Measurements from ENCODE around the gene MCOLN2. TPM values are rescaled to one million over a fixed set of nuclear protein-coding genes. Genes with fewer than 3 reads are reported as not detected.

MCOLN2 gene
- total RNA-seq, 2 donors from 2014 or later: 37.3 to 37.4 TPM

DNA sequence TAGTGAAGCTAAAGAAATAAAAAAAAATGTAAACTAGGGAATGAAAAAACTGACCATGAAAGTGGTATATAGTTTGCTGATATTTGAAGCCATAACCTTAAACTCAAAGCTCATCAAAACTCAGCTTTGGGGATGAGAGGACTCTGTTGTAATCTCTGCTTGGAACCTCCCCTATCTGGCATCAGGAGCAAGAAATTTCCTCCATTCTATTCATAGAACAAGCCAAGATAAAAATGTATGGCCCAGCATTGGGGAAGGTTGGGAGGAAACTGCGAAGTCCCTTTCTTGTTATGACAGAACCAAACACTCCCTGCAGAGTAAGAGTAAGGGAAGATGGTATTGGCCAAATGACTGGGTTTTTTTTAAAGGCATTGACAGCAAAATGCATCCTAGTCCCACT is 35.6 kb downstream of the MCOLN2 start:
- peaks cover 12 to 29% of the 10 kb centered on the region in 2 donors for H3K36me3 Mint-ChIP-seq
- ATAC-seq: no peak
- H3K27ac Mint-ChIP-seq: no peak overlapping the region
- no peaks in the 10 kb centered on the region for H3K9me3 Mint-ChIP-seq
- no peak for DNase-seq (ENCODE audit: low spot score in 2 of 2)

DNA sequence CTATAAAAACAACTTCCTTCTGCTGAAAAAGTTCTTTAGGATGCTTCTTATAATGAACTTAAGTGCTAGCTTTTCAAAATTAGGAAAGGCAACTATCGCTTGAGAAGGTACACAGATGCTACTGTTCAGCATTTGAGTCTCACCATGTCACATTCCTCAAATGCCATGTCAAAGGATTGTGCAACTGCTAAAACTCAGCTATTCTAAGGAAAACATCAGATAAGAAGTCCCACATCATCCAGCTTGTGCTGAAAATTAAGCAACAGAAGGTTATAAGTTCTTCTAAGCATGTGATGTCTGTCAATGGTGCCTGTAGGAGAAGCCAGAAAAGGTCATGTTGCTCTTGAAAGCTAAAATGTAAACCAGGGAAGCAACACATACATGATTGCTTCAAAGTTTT is 36.5 kb downstream of the MCOLN2 start:
- H3K27ac Mint-ChIP-seq: no peak overlapping the region
- no peak for ATAC-seq
- no peaks in the 10 kb centered on the region for H3K9me3 Mint-ChIP-seq
- peaks cover 12 to 34% of the 10 kb centered on the region in 2 donors for H3K36me3 Mint-ChIP-seq
- no peak for DNase-seq (ENCODE audit: low spot score in 2 of 2)

DNA sequence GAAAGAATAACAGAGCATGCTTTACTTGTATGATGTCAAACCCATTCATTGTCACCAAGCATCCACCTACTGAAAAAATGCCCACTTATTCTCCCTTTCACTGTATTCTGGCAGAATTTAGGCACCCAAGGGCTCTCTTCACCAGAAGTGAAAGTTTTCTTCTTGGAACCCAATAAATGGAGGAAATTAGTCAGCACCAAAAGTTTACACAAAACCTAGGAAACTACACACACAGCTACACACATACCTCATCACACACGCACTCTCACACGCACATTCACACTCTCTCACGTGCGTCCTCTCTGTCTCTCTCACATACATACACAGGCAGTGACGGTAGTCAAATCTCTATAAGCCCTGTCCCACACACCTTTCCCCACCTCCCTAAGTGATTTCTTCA is 37.6 kb downstream of the MCOLN2 start:
- H3K9me3 Mint-ChIP-seq: no peaks in the 10 kb centered on the region
- DNase-seq (ENCODE audit: low spot score in 2 of 2) (peak in 1 of 2 donors; percentile 45), ATAC-seq (peak; percentile 98)
- peak overlapping the region in 1 of 2 donors; percentile 18 for H3K27ac Mint-ChIP-seq
- H3K36me3 Mint-ChIP-seq: peaks cover 12 to 45% of the 10 kb centered on the region in 2 donors

DNA sequence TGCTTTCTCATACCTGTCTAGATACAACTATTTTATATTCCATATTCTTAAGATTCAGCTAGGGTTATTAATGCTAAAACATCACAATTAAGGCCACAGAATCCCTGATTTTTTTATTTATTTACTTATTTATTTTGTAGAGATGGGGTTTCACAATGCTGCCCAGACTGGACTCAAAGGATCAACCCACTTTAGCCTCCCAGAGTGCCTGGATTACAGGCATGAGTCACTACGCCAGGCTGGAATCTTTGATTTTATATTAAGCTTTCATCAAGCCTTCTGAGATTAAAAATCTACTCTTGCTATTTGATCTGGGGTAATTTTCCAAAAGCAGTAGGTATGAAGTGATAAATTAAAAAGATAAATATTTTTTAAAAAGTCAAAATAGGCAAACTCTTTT is 38.9 kb downstream of the MCOLN2 start:
- H3K9me3 Mint-ChIP-seq: no peaks in the 10 kb centered on the region
- ATAC-seq: no peak
- H3K36me3 Mint-ChIP-seq: peaks cover 13 to 44% of the 10 kb centered on the region in 2 donors
- DNase-seq (ENCODE audit: low spot score in 2 of 2): no peak
- H3K27ac Mint-ChIP-seq: no peak overlapping the region

DNA sequence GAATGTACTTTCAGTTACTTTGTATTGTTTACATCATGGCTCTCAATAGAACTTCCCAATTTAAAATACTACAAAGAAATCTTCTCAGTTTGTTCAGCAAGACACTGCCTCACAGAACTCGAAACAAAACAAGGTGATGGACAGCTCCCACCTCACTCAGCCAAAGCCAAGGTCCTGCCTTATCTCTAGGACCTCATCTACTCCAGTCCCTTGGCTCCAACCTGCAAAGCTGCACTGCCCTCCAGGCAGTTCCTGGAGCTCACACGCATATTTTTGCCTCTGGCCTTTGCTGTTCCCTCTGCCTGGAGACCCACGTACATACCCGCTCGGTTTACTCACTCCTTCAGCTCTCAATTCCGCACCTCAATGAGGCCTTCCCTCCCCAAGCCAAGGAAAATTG is 40.3 kb downstream of the MCOLN2 start:
- Mint-ChIP-seq H3K27ac (no peak overlapping the region), H3K36me3 (peaks cover 20 to 36% of the 10 kb centered on the region in 2 donors), H3K9me3 (no peaks in the 10 kb centered on the region)
- no peak for DNase-seq (ENCODE audit: low spot score in 2 of 2)
- ATAC-seq: no peak

DNA sequence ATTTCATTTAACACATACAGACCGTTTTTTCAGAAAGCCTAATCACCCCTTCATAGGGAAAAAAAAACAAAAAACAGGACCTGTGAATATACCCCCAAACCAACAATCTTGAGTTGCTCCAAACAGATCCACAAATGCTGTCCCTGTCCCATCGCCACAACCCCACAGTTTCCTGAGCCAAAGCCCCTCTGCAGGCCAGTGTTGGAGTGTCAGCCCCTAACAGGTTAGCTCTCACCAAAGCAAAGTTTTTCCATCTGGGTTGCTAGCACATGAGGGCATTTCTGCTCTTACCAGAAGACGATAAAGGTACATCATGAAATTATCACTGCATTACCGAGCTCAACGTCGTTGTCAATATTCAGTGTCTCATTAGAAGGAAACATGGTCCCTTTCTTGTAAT is 40.8 kb downstream of the MCOLN2 start:
- ATAC-seq: no peak
- Mint-ChIP-seq H3K36me3 (peaks cover 23 to 36% of the 10 kb centered on the region in 2 donors), H3K9me3 (peaks cover 0 to under 1% of the 10 kb centered on the region in 2 donors), H3K27ac (no peak overlapping the region)
- DNase-seq (ENCODE audit: low spot score in 2 of 2): no peak

DNA sequence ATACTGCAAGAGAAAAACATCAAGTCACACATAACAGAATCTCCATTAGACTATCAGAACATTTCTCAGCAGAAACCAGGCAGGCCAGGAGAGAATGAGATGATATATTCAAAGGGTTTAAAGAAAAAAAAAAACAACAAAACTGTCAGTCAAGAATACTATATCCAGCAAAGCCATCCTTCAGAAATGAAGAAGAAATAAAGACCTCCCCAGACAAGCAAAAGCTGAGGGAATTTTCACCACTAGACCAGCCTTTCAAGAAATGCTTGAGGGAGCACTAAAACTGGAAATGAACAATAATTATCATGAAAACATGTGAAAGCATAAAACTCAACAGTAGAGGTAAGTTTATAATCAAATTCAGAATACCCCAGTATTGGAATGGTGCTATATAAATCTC is 47.2 kb downstream of the MCOLN2 start:
- ATAC-seq (no peak), DNase-seq (ENCODE audit: low spot score in 2 of 2) (no peak)
- Mint-ChIP-seq H3K9me3 (peaks cover 0 to 4% of the 10 kb centered on the region in 2 donors), H3K27ac (no peak overlapping the region), H3K36me3 (peaks cover 26 to 29% of the 10 kb centered on the region in 2 donors)

DNA sequence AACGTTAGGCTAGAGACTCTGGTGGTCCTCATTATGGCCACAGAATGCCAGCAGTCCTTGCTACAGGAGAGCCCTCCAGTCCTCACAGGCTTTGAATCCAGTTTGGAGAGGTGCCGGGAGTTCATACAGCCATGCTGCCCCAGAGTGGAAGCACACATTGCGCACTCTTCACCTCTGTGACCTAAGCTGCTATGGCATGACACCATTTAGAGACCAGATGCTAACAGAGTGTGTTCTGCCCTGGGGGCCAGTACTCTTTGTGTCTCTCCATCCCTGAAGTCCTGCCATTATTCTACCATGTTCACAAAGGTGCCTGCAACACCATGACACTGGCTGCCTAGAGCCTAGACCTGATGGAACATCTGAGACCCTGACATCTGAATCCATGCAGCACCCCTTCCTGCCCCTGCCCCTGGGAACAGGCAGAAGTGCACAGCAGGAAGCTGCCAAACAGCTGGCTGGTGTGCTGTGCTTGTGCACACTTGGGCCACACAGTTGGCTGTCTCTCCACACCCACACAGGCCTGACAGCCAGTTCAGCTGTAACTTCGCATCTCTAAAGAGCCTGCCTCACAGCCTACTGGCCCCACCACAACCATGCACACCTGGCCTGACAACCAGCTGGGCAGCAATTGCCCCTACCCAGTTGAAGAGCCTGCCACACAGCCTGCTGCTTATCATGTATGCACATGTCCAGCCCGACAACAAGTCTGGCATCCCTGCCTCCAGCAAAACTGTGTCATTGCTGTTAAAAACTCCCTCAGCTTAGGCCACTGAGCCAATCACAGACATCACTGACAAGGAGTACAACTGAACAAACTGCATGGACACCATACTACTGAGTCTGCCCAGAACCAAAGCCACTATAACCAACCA is 49.1 kb downstream of the MCOLN2 start:
- H3K9me3 Mint-ChIP-seq: peaks cover 0 to 4% of the 10 kb centered on the region in 2 donors
- H3K36me3 Mint-ChIP-seq: peaks cover 20 to 24% of the 10 kb centered on the region in 2 donors
- no peak for DNase-seq (ENCODE audit: low spot score in 2 of 2)
- no peak overlapping the region for H3K27ac Mint-ChIP-seq
- no peak for ATAC-seq

DNA sequence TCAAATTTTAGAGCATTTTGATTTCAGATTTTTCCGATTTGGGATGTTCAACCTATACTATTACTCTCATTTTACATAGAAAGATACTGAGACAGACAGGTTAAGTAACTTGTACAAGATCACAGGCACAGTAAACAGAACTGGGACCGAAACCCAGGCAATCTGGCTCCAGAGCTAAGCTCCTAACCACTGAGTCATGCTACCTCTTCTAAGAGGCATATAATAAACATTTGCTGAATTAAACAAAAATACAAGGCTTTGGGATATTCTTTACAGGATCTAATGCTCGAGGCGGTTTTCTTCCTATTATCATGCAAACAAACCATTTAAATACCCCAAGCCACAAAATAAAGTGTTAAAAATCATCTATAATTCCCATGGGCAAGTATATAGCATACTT is 50.3 kb downstream of the MCOLN2 start:
- DNase-seq (ENCODE audit: low spot score in 2 of 2) (no peak), ATAC-seq (no peak)
- H3K27ac Mint-ChIP-seq: peak overlapping the region in 1 of 2 donors; percentile 86

DNA sequence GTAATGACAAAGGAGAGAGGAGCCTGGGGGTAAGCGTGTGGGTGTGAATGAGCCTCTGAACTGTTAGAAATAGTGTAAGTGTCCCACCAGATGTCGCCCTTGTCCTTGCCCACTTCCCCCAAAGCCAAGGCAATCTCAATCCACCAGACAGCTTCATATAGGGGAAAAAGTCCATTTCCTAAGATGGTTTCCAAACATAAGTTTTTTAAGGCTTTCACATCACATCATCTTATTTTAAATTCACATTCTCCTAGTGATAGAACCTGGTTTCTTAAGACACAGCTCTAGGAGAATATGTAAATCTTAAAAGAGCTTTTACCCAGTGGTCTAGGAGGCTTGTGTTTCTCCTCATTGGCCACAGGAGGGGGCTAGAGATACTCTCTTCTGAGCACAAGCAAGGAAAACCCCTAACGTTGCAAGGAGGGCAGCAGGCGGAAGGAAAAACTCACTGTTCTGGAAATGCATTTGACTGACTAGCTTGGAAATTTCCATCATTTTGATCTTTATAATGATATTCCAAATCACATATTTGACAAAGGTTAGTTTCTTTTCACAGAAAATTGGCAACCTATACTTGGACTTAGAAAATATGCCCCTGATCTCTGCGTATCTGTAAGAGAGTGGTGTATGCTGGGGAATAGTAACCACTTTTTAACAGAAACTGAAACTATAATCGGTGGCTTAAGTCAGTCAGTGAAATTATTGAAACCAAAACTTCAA is 52.0 kb downstream of the MCOLN2 start:
- Mint-ChIP-seq H3K9me3 (no peaks in the 10 kb centered on the region), H3K36me3 (peaks cover 11 to 19% of the 10 kb centered on the region in 2 donors), H3K27ac (peak overlapping the region; percentile 67 to 86)
- peak; percentile 89 to 92 for ATAC-seq
- peak; percentile 71 to 77 for DNase-seq (ENCODE audit: low spot score in 2 of 2)

More for the DNA sequence above, 50.3 kb downstream of the MCOLN2 start:
- Mint-ChIP-seq H3K9me3 (peaks cover 0 to 4% of the 10 kb centered on the region in 2 donors), H3K36me3 (peaks cover 18 to 20% of the 10 kb centered on the region in 2 donors)

DNA sequence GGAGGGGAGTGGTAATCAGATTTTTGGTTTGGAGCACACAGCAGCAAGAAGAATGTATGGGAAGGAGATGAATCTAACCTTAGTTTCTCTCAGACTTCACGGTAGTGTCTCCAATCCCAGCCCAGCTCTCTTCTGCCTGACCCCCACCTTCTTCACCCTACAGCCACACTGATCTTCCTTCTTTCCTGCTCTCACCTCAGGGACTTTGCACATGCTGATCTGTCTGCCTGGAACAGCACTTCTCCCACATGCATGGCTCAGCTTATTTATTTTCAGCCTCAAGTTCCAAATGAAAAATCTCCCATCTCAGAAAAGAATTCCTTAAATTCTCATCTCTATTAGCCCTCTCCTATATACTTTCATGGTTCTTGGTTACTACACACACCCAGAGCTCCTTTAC is 55.1 kb downstream of the MCOLN2 start:
- Mint-ChIP-seq H3K9me3 (no peaks in the 10 kb centered on the region), H3K27ac (no peak overlapping the region), H3K36me3 (no peaks in the 10 kb centered on the region)
- DNase-seq (ENCODE audit: low spot score in 2 of 2) (no peak), ATAC-seq (no peak)

DNA sequence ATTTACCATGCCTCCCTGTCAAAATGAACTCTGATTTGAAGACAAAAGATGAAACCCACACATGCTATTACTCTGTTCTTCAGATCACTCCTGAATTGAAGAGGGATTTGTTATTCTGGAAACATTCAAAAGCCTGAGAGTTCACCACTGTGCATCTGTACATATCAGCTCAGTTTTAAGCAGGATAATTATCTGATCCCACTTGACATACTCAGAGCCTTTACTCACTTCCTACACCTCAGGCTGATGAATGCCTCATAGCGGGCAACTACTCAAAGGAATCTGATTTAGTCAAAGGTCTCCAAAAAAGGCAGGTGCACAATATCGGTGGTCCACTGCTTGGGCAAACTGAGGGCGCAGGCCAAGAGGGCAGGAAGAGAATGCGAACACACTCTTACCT is 56.4 kb downstream of the MCOLN2 start:
- no peaks in the 10 kb centered on the region for H3K36me3 Mint-ChIP-seq
- H3K27ac Mint-ChIP-seq: no peak overlapping the region
- H3K9me3 Mint-ChIP-seq: no peaks in the 10 kb centered on the region
- ATAC-seq: no peak
- DNase-seq (ENCODE audit: low spot score in 2 of 2): no peak

DNA sequence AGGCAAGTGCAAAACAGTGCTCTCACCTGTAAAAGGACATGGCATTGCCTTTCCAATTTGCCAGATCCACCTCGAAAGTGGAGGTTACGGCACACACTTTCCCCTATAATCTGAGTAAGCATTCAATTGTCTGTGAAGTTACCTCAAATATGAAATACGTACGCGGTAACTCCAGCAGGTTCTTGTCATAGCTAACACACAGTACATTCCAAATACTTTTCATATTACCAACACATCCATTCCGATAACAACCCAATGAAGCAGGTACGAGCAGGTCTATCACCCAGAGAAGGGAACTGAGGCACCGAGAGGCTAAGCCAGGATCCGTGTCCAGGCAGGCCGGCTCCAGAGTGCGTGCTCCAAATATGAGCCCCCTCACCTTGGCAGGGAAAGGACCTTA is 57.2 kb downstream of the MCOLN2 start:
- ATAC-seq (no peak), DNase-seq (ENCODE audit: low spot score in 2 of 2) (no peak)
- H3K9me3 Mint-ChIP-seq: no peaks in the 10 kb centered on the region
- no peaks in the 10 kb centered on the region for H3K36me3 Mint-ChIP-seq
- H3K27ac Mint-ChIP-seq: no peak overlapping the region

DNA sequence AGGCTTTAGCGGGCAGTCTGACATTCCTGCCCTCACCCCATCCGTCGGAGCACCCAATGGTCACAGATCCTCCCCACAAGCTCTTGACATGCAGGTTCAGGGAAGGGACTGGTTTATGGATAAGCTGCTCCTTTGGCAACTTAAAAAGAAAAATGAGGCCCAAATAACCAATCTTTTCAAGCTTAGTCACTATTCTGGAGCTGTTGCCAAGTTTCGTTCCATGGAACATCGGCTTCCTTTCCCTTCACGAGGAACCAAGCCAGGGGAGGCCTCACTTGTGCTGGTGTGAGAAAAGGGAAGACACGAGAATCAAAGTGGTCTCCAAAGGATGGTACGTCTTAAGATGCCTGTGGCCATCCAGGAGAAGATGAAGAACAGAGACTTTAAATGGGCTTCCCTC is 57.8 kb downstream of the MCOLN2 start:
- no peaks in the 10 kb centered on the region for H3K36me3 Mint-ChIP-seq
- DNase-seq (ENCODE audit: low spot score in 2 of 2) (no peak), ATAC-seq (no peak)
- no peaks in the 10 kb centered on the region for H3K9me3 Mint-ChIP-seq
- H3K27ac Mint-ChIP-seq: peak overlapping the region in 1 of 2 donors; percentile 3

DNA sequence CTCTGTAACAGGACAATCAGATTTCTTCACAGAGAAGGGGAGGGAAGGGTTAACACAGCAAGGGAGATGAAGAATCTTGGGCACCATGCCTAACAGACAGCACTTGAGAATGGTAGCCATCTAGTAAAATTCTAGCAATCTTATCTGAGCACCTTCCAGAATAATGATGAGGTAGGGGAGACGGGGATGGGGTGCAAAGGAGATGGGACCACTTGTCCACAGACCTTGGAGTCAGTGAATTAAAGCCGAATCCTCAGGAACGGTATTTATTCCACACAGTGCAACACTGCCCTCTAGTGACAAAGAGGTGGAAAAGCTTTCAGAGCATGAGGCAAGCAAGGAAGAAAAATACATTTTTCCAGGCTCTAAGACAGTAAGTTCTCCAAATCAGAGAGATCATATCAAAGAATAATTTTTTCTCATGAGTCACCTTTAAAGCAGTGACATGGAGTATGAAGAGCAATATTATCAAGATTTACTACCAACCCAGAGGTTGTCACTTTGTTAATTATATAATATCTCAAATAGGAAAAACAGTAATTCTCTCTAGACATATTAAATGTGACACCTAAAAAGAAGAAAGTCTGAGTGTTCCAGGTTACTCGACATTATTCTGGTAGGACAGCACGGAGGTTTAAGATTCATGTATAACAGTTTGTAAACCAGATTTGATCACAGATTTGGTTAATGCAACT is 60.6 kb downstream of the MCOLN2 start:
- H3K9me3 Mint-ChIP-seq: no peaks in the 10 kb centered on the region
- ATAC-seq (peak; percentile 51), DNase-seq (ENCODE audit: low spot score in 2 of 2) (peak in 1 of 2 donors; percentile 17)
- H3K27ac Mint-ChIP-seq: no peak overlapping the region
- H3K36me3 Mint-ChIP-seq: no peaks in the 10 kb centered on the region

DNA sequence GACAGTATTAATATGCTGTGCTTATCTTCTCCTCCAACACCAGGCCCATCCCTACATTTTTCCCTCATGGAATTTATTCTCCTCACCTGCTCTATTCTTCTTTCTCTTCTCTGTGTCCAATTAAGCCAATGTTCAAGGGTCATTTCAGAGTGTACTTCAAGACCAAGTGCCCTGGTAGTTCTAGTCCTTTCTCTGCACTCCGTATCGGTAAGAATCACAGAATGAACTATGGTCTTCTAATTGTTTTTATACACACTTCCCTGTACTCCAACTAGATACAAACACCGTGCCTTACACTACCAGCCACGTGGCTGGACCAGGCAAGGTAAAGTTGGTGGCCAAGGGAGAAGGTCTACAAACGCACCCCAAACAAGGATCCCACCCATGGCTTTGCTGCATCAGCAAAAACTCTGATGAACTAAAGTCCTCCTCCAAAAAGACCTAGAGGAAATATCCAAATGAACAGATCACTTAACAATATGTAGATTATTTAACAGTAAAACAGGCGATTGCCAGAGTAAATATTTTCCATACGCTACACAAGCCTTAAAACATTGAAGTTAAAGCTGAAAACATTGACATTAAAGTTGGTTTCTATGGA is 63.8 kb downstream of the MCOLN2 start:
- peaks cover 0 to 3% of the 10 kb centered on the region in 2 donors for H3K36me3 Mint-ChIP-seq
- DNase-seq (ENCODE audit: low spot score in 2 of 2) (no peak), ATAC-seq (no peak)
- no peaks in the 10 kb centered on the region for H3K9me3 Mint-ChIP-seq
- peak overlapping the region in 1 of 2 donors; percentile 35 for H3K27ac Mint-ChIP-seq

Data from activated naive CD4-positive, alpha-beta T cell treated with anti-CD3 and anti-CD28 coated beads, Interleukin-2, amount 50 U/mL, for 72 hours (primary cell).